SK-N-MC (cell line): ENCODE measurements around the gene PDE4D.

Source experiments
- EZH2 ChIP-seq: fragments of 200-600 bp; sonication (generic); IDR thresholded peaks from one replicate; pipeline ENCODE4 v1.6.1; 2017; ENCODE audit warnings: antibody characterized with exemption
- FOXP2 ChIP-seq: optimal IDR thresholded peaks from 2 replicates; pipeline ENCODE3; 2011; ENCODE audit warnings: mild to moderate bottlenecking, moderate library complexity; ENCODE audit not compliant: insufficient read depth; ENCODE audit errors: extremely low read length, control extremely low read depth

DNA sequence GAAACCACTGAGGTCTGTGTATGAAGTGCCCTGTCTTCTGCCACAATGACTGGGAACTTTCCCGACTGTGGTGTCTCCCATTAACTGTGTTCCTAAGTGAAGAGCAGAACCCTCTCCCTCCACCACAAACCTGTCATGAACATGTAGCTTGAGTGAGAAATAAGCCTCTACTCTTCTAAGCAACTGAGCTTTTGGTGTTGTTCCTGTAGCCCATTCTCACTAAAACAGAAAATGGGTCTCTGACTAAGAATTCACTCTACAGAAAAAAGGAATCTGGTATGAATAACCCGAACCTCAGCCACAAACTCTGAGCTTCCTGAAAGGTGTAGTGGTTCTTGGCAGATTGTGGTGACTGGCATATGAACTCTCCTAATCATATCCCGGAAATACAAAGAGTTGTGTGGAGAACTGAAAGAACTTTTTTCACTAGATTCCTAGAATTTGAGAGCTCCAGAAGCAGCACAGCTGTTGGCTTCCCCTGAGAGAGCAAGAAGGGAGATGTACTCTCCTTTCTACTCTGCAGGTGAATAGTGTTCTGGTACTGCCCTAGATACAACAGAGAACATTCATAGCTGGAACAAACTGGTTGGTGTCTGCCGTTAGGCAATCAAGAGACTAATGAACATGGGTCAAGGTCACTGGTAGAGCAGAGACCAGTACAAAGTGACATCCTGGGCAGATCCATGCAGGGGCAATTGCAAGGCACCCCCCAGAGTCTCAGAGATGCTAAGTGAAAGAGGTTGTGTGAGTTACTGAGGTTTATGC is 283.8 kb downstream of the PDE4D start:
- TF ChIP-seq FOXP2: no peak
- no peak for TF ChIP-seq EZH2
